Lung (tissue), 12 donors: ENCODE measurements around the gene FAM133A. TPM values are rescaled to one million over a fixed set of nuclear protein-coding genes. Genes with fewer than 3 reads are reported as not detected.

Experiments
- ATAC-seq: fragments of 200-7000 bp; cut with Tn5 transposase; one replicate; pipeline ENCODE4 v1.9.1; 2020; ENCODE audit warnings: moderate number of reproducible peaks; ENCODE audit not compliant: insufficient read depth, low FRiP score
- DNase-seq, 3 donors: peaks; one replicate each; pipeline ENCODE4 v3.0.0-alpha.2; 2013 to 2017
- H3K27ac ChIP-seq, 2 donors: one replicate each; pipeline ENCODE4 v1.5.1; 2013; ENCODE audit warnings: mild to moderate bottlenecking in 2 of 2, moderate library complexity in 2 of 2, control low read depth in 1 of 2, inconsistent platforms in 1 of 2, low read depth in 1 of 2, low read length in 1 of 2
- H3K27me3 ChIP-seq, 3 donors: one replicate each; pipeline ENCODE4 v1.5.1; 2013; ENCODE audit warnings: low read length in 2 of 3; ENCODE audit not compliant: control insufficient read depth in 3 of 3, insufficient read depth in 3 of 3
- H3K36me3 ChIP-seq, 4 donors: one replicate each; pipeline ENCODE4 v1.5.1; 2013; ENCODE audit warnings: low read length in 4 of 4, mild to moderate bottlenecking in 1 of 4, moderate library complexity in 1 of 4; ENCODE audit not compliant: control insufficient read depth in 4 of 4, insufficient read depth in 4 of 4
- H3K4me1 ChIP-seq, 5 donors: one replicate each; pipeline ENCODE4 v1.5.1; 2013; ENCODE audit warnings: low read length in 5 of 5, mild to moderate bottlenecking in 2 of 5, moderate library complexity in 1 of 5; ENCODE audit not compliant: control insufficient read depth in 5 of 5, insufficient read depth in 5 of 5
- H3K4me3 ChIP-seq: one replicate; pipeline ENCODE4 v1.5.1; 2013; ENCODE audit warnings: mild to moderate bottlenecking, control low read depth, moderate library complexity
- H3K9ac ChIP-seq, 2 donors: one replicate each; pipeline ENCODE4 v1.5.1; 2013; ENCODE audit warnings: low read length in 2 of 2, control low read depth in 1 of 2; ENCODE audit not compliant: insufficient read depth in 1 of 2
- H3K9me3 ChIP-seq, 4 donors: one replicate each; pipeline ENCODE4 v1.5.1; 2013; ENCODE audit warnings: low read length in 3 of 4, mild to moderate bottlenecking in 1 of 4, moderate library complexity in 1 of 4; ENCODE audit not compliant: control insufficient read depth in 4 of 4, insufficient read depth in 3 of 4
- WGBS, 2 donors: extraction: QIAGEN DNeasy Blood & Tissue Kit; methylation state at CpG; one replicate each; pipeline ENCODE4 v1.1.7; 2013; 5-methylcytosine and 5-hydroxymethylcytosine counted together
- polyA plus RNA-seq, 2 donors: library from polyadenylated mRNA; stranded (reverse); fragments of 200-250 nt; gene quantifications; one replicate each; pipeline ENCODE4 v1.2.1, GENCODE V29; 2013
- total RNA-seq, 2 donors: library from RNA; depleted of rRNA in 1 of 2; stranded (reverse); fragments of >200 nt in 1 of 2; gene quantifications; one replicate each; pipeline ENCODE4 v1.2.1, GENCODE V29; 2014 to 2021
- TF ChIP-seq, protein P1 (sequence below): IDR thresholded peaks from 2 replicates; pipeline ENCODE4 v1.5.1; 2012; ENCODE audit warnings: mild to moderate bottlenecking; ENCODE audit errors: control extremely low read depth, extremely low read depth
- donor health status: control.
- donor health status: control.
- donor health status: Bipolar disorder and iron deficiency.
- donor health status: healthy.
- donor health status: DM: yes; HTN: yes; CAD: no.

The FAM133A gene
- total and polyA plus RNA-seq, 4 donors = not detected

DNA sequence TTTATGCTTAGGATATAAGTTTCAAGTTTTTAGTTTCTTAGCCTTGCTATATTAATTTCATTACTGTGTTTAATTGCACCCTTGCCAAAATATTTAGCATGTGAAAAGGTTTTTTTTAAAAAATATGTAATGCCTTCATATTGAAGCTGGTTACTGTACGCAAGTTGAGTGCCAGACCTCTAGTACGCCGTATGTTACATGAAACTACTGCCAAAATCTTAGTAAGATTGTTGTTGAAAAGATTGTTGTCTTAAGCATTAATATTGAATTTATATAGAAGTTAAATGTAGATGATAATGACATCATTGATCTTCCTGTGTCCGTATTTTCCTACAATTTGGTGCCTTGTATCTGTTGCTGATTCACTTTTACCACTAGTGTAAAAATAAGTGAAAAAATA is 37.1 kb downstream of the FAM133A start:
- H3K27me3 ChIP-seq = peaks cover 0 to 7% (median 2%) of the 10 kb centered on the region in 3 donors
- H3K27ac ChIP-seq = no peak overlapping the region
- TF ChIP-seq, protein P1, sequence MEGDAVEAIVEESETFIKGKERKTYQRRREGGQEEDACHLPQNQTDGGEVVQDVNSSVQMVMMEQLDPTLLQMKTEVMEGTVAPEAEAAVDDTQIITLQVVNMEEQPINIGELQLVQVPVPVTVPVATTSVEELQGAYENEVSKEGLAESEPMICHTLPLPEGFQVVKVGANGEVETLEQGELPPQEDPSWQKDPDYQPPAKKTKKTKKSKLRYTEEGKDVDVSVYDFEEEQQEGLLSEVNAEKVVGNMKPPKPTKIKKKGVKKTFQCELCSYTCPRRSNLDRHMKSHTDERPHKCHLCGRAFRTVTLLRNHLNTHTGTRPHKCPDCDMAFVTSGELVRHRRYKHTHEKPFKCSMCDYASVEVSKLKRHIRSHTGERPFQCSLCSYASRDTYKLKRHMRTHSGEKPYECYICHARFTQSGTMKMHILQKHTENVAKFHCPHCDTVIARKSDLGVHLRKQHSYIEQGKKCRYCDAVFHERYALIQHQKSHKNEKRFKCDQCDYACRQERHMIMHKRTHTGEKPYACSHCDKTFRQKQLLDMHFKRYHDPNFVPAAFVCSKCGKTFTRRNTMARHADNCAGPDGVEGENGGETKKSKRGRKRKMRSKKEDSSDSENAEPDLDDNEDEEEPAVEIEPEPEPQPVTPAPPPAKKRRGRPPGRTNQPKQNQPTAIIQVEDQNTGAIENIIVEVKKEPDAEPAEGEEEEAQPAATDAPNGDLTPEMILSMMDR = no peak
- no peak overlapping the region for H3K9ac ChIP-seq
- no peak overlapping the region for H3K4me3 ChIP-seq
- WGBS, 2 donors = 88 to 94% methylated on average over 4 of the region's 4 CpGs
- H3K9me3 ChIP-seq = no peaks in the 10 kb centered on the region
- H3K4me1 ChIP-seq = no peaks in the 10 kb centered on the region
- ATAC-seq = no peak
- no peak for DNase-seq
- H3K36me3 ChIP-seq = no peaks in the 10 kb centered on the region

DNA sequence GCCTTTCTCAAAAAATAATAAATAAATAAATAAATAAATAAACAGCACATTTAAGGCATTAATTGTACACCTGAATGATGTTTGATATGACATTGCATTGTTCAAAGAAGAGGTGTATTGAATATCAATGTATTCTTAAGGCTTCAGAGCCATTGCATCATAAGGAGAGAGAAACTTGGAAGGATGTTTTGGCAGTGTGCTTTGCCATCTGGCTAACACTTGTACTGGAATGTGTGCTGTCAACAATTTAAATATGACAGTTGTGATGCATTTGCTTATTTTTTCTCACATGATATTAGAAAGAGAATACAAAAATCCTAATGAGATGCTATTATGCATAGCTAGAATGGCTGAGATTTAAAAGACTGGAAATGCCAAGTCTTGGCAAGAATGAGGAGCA is 67.8 kb downstream of the FAM133A start:
- no peak for DNase-seq
- TF ChIP-seq, protein P1 = no peak
- no peaks in the 10 kb centered on the region for H3K4me1 ChIP-seq

DNA sequence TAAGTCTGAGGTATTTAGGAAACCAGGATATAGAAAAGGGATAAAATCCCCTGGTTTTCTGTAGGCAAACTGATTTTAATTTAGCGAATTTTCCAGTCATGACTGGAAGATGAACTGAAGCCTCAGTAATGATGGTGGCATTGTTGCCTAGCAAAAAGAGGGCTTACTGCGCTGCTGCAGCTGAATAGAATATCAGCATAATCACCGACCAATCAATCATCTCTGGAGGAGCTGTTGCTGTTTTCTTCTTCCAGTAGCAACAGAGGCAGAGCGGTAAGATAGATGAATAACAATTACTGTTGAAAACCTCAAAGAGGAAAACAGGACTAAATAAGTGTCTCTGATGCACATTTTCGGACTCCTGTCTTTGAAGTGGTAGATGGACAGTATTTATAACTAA is 86.2 kb downstream of the FAM133A start:
- no peaks in the 10 kb centered on the region for H3K4me1 ChIP-seq
- no peaks in the 10 kb centered on the region for H3K36me3 ChIP-seq
- H3K27ac ChIP-seq = no peak overlapping the region
- WGBS, 2 donors = 83 to 94% methylated on average over 5 of the region's 5 CpGs
- ATAC-seq (no peak), DNase-seq (no peak)
- no peak overlapping the region for H3K9ac ChIP-seq
- H3K27me3 ChIP-seq = peaks cover 0 to 3% (median 0%) of the 10 kb centered on the region in 3 donors
- H3K4me3 ChIP-seq = no peak overlapping the region
- TF ChIP-seq, protein P1 = no peak
- H3K9me3 ChIP-seq = no peaks in the 10 kb centered on the region

More for the DNA sequence above, 67.8 kb downstream of the FAM133A start:
- Histone ChIP-seq H3K9me3 (peaks cover 0 to 4% (median 0%) of the 10 kb centered on the region in 4 donors), H3K9ac (no peak overlapping the region), H3K27me3 (peaks cover 0 to 13% (median 2%) of the 10 kb centered on the region in 3 donors), H3K27ac (no peak overlapping the region), H3K36me3 (no peaks in the 10 kb centered on the region), H3K4me3 (no peak overlapping the region)
- no peak for ATAC-seq

Other genes with a start within 250 kb of the FAM133A start
- gene NAP1L3, start 628 bp upstream of the FAM133A start, total RNA-seq = 1 to 10 TPM; 1.8 to 5.7 TPM
- gene NAP1L3, start 628 bp upstream of the FAM133A start, polyA plus RNA-seq = under 1 TPM; 0.41 to 0.63 TPM